Large intestine (tissue), 3 donors: ENCODE data around the gene S100A4. TPM values are rescaled to one million over a fixed set of nuclear protein-coding genes. Genes with fewer than 3 reads are reported as not detected.

Source experiments
- DNase-seq, 2 donors: peaks; one replicate each; pipeline versions ENCODE4 v3.0.0 to v3.0.0-alpha.2; 2013
- H3K27ac ChIP-seq: one replicate; pipeline ENCODE4 v1.5.1; 2013; ENCODE audit warnings: low read length
- H3K27me3 ChIP-seq: 2 replicates; pipeline ENCODE4 v1.6.1; 2013; ENCODE audit warnings: low read length; ENCODE audit not compliant: control insufficient read depth, insufficient read depth
- H3K36me3 ChIP-seq: 2 replicates; pipeline ENCODE4 v1.6.1; 2013; ENCODE audit warnings: low read length; ENCODE audit not compliant: control insufficient read depth, insufficient read depth
- H3K4me1 ChIP-seq: one replicate; pipeline ENCODE4 v1.6.1; 2013; ENCODE audit warnings: low read length; ENCODE audit not compliant: control insufficient read depth, insufficient read depth
- H3K4me3 ChIP-seq: one replicate; pipeline ENCODE4 v1.5.1; 2013; ENCODE audit warnings: low read length
- H3K9me3 ChIP-seq: one replicate; pipeline ENCODE4 v1.6.1; 2013; ENCODE audit warnings: mild to moderate bottlenecking, low read depth, low read length, moderate library complexity; ENCODE audit not compliant: control insufficient read depth
- WGBS: methylation state at CpG from one replicate; pipeline ENCODE4 v1.1.5; 2013; ENCODE audit warnings: low lambda C conversion rate; ENCODE audit not compliant: insufficient coverage; 5-methylcytosine and 5-hydroxymethylcytosine counted together
- polyA plus RNA-seq: library from polyadenylated mRNA; unstranded; fragments of 120-200 nt; gene quantifications from one replicate; pipeline ENCODE4 v1.2.1, GENCODE V29; 2013

The S100A4 gene
- polyA plus RNA-seq, 1 donor = 18.0 TPM

GRCh38 chr1:153548722-153549688 is 3.4 kb upstream of the S100A4 start, which contains the start of gene S100A3:
Gene S100A3, minus strand, starts transcription at chr1:153549258. Its CDS starts 773 bp downstream, at chr1:153548485.
- H3K27ac ChIP-seq = no peak within 1 kb of the TSS
- no peaks in the 10 kb centered on the region for H3K9me3 ChIP-seq
- H3K4me1 ChIP-seq = peaks cover 24% of the 10 kb centered on the region
- H3K36me3 ChIP-seq = no peaks in the 10 kb centered on the region
- DNase-seq = peak in 1 of 2 donors; percentile 41
- no peaks in the 10 kb centered on the region for H3K27me3 ChIP-seq
- no peak within 1 kb of the TSS for H3K4me3 ChIP-seq
- no CpG with 5 or more reads among the region's 14 CpGs for WGBS

- DNase-seq = no peak
- Histone ChIP-seq H3K27ac (no peak overlapping the region), H3K36me3 (no peaks in the 10 kb centered on the region), H3K4me3 (no peak overlapping the region), H3K4me1 (peaks cover 24% of the 10 kb centered on the region), H3K27me3 (no peaks in the 10 kb centered on the region), H3K9me3 (no peaks in the 10 kb centered on the region)
- no CpG with 5 or more reads among the region's 19 CpGs for WGBS
Observed at GRCh38 chr1:153547560-153548551, 2.2 kb upstream of the S100A4 start.

GRCh38 chr1:153546796-153547559 is 1.4 kb upstream of the S100A4 start:
- H3K36me3 ChIP-seq = no peaks in the 10 kb centered on the region
- no peaks in the 10 kb centered on the region for H3K27me3 ChIP-seq
- H3K27ac ChIP-seq = no peak overlapping the region
- 60% methylated on average over 2 of the region's 14 CpGs for WGBS
- H3K4me1 ChIP-seq = peaks cover 24% of the 10 kb centered on the region
- H3K4me3 ChIP-seq = no peak overlapping the region
- DNase-seq = peak in 1 of 2 donors; percentile 6
- H3K9me3 ChIP-seq = no peaks in the 10 kb centered on the region

- Histone ChIP-seq H3K9me3 (no peaks in the 10 kb centered on the region), H3K27ac (no peak overlapping the region), H3K4me1 (peaks cover 24% of the 10 kb centered on the region), H3K36me3 (no peaks in the 10 kb centered on the region), H3K27me3 (no peaks in the 10 kb centered on the region), H3K4me3 (no peak overlapping the region)
- WGBS = 100% methylated on average over 2 of the region's 8 CpGs
- no peak for DNase-seq
Observed at GRCh38 chr1:153546371-153546770, 765 bp upstream of the S100A4 start.

GRCh38 chr1:153544453-153545066 is 1.0 kb downstream of the S100A4 start:
- H3K36me3 ChIP-seq = no peaks in the 10 kb centered on the region
- peak overlapping the region; percentile 33 for H3K27ac ChIP-seq
- no peaks in the 10 kb centered on the region for H3K9me3 ChIP-seq
- H3K27me3 ChIP-seq = no peaks in the 10 kb centered on the region
- no peak for DNase-seq
- no CpG with 5 or more reads among the region's 10 CpGs for WGBS
- H3K4me1 ChIP-seq = peaks cover 24% of the 10 kb centered on the region
- no peak overlapping the region for H3K4me3 ChIP-seq

- no peaks in the 10 kb centered on the region for H3K9me3 ChIP-seq
- H3K4me1 ChIP-seq = peaks cover 23% of the 10 kb centered on the region
- H3K27me3 ChIP-seq = no peaks in the 10 kb centered on the region
- H3K27ac ChIP-seq = no peak overlapping the region
- no peaks in the 10 kb centered on the region for H3K36me3 ChIP-seq
- no CpG with 5 or more reads among the region's 4 CpGs for WGBS
- DNase-seq = no peak
- no peak overlapping the region for H3K4me3 ChIP-seq
Observed at GRCh38 chr1:153543736-153544135, 1.9 kb downstream of the S100A4 start.

- DNase-seq = no peak
- no peaks in the 10 kb centered on the region for H3K9me3 ChIP-seq
- H3K4me1 ChIP-seq = peaks cover 27% of the 10 kb centered on the region
- no peaks in the 10 kb centered on the region for H3K27me3 ChIP-seq
- no peak overlapping the region for H3K27ac ChIP-seq
- H3K4me3 ChIP-seq = no peak overlapping the region
- WGBS = no CpG with 5 or more reads among the region's 13 CpGs
- H3K36me3 ChIP-seq = no peaks in the 10 kb centered on the region
Observed at GRCh38 chr1:153542956-153543711, 2.5 kb downstream of the S100A4 start.

- no peaks in the 10 kb centered on the region for H3K27me3 ChIP-seq
- H3K36me3 ChIP-seq = no peaks in the 10 kb centered on the region
- DNase-seq = no peak
- peaks cover 31% of the 10 kb centered on the region for H3K4me1 ChIP-seq
- H3K4me3 ChIP-seq = no peak overlapping the region
- H3K27ac ChIP-seq = no peak overlapping the region
- WGBS = 80% methylated on average over 1 of the region's 13 CpGs
- H3K9me3 ChIP-seq = no peaks in the 10 kb centered on the region
Observed at GRCh38 chr1:153541641-153542590, 3.7 kb downstream of the S100A4 start.
